ENCODE results near the gene PDK3.

- TF ChIP-seq CTCF (conservative IDR thresholded peaks at IDR 0.05) (no peak), ZFX (IDR thresholded peaks at IDR 0.05) (no peak)
These were observed 20.2 kb downstream of the PDK3 start for GRCh38 chrX:24485323-24485722.
